ENCODE results near the gene BRF1. TPM values are rescaled to one million over a fixed set of nuclear protein-coding genes. Genes with fewer than 3 reads are reported as not detected.
"Not testable (repeated sequence)": the region's sequence is repeated elsewhere in the genome, so short reads cannot be mapped to it uniquely, and the experiment has no call there.

BRF1 gene
- total RNA-seq, 1 experiment from 2014 or later, result 41.8 TPM

- Histone ChIP-seq H3K27ac (ENCODE audit: low read depth, low read length, poor library complexity, severe bottlenecking) (no peak overlapping the region), H3K4me1 (ENCODE audit: insufficient read depth, low read length, poor library complexity, severe bottlenecking) (peaks cover 7% of the 10 kb centered on the region), H3K4me3 (ENCODE audit: low read depth, low read length, poor library complexity, severe bottlenecking) (no peak overlapping the region), H3K27me3 (replicated peaks; ENCODE audit: insufficient read depth, low read depth, low read length, poor library complexity) (no peaks in the 10 kb centered on the region), H3K9me3 (ENCODE audit: low read depth, low read length, poor library complexity, severe bottlenecking) (peaks cover 6% of the 10 kb centered on the region), H3K36me3 (ENCODE audit: insufficient read depth, low read length, poor library complexity, severe bottlenecking) (no peaks in the 10 kb centered on the region)
- CTCF ChIA-PET, result interaction anchor here (0.5 kb wide), 1 partner anchor 199 kb away, joined by 3 read pairs; no protein-coding TSS in a partner anchor
- no peak for DNase-seq (ENCODE audit: low spot score)
- TF ChIP-seq CTCF (conservative IDR thresholded peaks at IDR 0.05; ENCODE audit: low read depth, low read length), result no peak
- no peak for TF ChIP-seq EZH2 (IDR thresholded peaks at IDR 0.05; ENCODE audit: borderline replicate concordance, low read depth, low read length, poor library complexity, severe bottlenecking)
- BruUV-seq (replicated peaks), result no TSS peak
- intact Hi-C loops (cut with micrococcal nuclease; ENCODE audit: unreplicated experiment), result no loop called here
- POLR2A ChIA-PET (ENCODE audit: low non-redundant PET), result no interaction called here
Observed at GRCh38 chr14:105329411-105330150, 28.8 kb upstream of the BRF1 start.

GRCh38 chr14:105328678-105329390, 28.0 kb upstream of the BRF1 start:
- POLR2A ChIA-PET (ENCODE audit: low non-redundant PET), result no interaction called here
- no peak for TF ChIP-seq CTCF (conservative IDR thresholded peaks at IDR 0.05; ENCODE audit: low read depth, low read length)
- TF ChIP-seq EZH2 (IDR thresholded peaks at IDR 0.05; ENCODE audit: borderline replicate concordance, low read depth, low read length, poor library complexity, severe bottlenecking), result no peak
- H3K4me1 ChIP-seq (ENCODE audit: insufficient read depth, low read length, poor library complexity, severe bottlenecking), result peaks cover 7% of the 10 kb centered on the region
- no peaks in the 10 kb centered on the region for H3K27me3 ChIP-seq (replicated peaks; ENCODE audit: insufficient read depth, low read depth, low read length, poor library complexity)
- no TSS peak for BruUV-seq (replicated peaks)
- H3K36me3 ChIP-seq (ENCODE audit: insufficient read depth, low read length, poor library complexity, severe bottlenecking), result no peaks in the 10 kb centered on the region
- no peak overlapping the region for H3K4me3 ChIP-seq (ENCODE audit: low read depth, low read length, poor library complexity, severe bottlenecking)
- H3K27ac ChIP-seq (ENCODE audit: low read depth, low read length, poor library complexity, severe bottlenecking), result no peak overlapping the region
- peaks cover 6% of the 10 kb centered on the region for H3K9me3 ChIP-seq (ENCODE audit: low read depth, low read length, poor library complexity, severe bottlenecking)
- intact Hi-C loops (cut with micrococcal nuclease; ENCODE audit: unreplicated experiment), result no loop called here
- CTCF ChIA-PET, result interaction anchor here (0.5 kb wide), 1 partner anchor 200 kb away, joined by 3 read pairs; no protein-coding TSS in a partner anchor
- no peak for DNase-seq (ENCODE audit: low spot score)

- CTCF ChIA-PET, result no interaction called here
- TF ChIP-seq CTCF (conservative IDR thresholded peaks at IDR 0.05; ENCODE audit: low read depth, low read length) (no peak), EZH2 (IDR thresholded peaks at IDR 0.05; ENCODE audit: borderline replicate concordance, low read depth, low read length, poor library complexity, severe bottlenecking) (no peak)
Observed at GRCh38 chr14:105328070-105328677, 27.4 kb upstream of the BRF1 start.

GRCh38 chr14:105327695-105328045, 26.9 kb upstream of the BRF1 start:
- CTCF ChIA-PET; H3K36me3 ChIP-seq (ENCODE audit: insufficient read depth, low read length, poor library complexity, severe bottlenecking); H3K4me1 ChIP-seq (ENCODE audit: insufficient read depth, low read length, poor library complexity, severe bottlenecking); H3K9me3 ChIP-seq (ENCODE audit: low read depth, low read length, poor library complexity, severe bottlenecking); POLR2A ChIA-PET (ENCODE audit: low non-redundant PET); DNase-seq (ENCODE audit: low spot score); H3K27ac ChIP-seq (ENCODE audit: low read depth, low read length, poor library complexity, severe bottlenecking); H3K27me3 ChIP-seq (replicated peaks; ENCODE audit: insufficient read depth, low read depth, low read length, poor library complexity); BruUV-seq (replicated peaks); intact Hi-C loops (cut with micrococcal nuclease; ENCODE audit: unreplicated experiment); H3K4me3 ChIP-seq (ENCODE audit: low read depth, low read length, poor library complexity, severe bottlenecking): not testable (repeated sequence)

More at GRCh38 chr14:105328070-105328677, 27.4 kb upstream of the BRF1 start:
- POLR2A ChIA-PET (ENCODE audit: low non-redundant PET), result no interaction called here
- Histone ChIP-seq H3K36me3 (ENCODE audit: insufficient read depth, low read length, poor library complexity, severe bottlenecking) (no peaks in the 10 kb centered on the region), H3K27me3 (replicated peaks; ENCODE audit: insufficient read depth, low read depth, low read length, poor library complexity) (no peaks in the 10 kb centered on the region), H3K27ac (ENCODE audit: low read depth, low read length, poor library complexity, severe bottlenecking) (no peak overlapping the region), H3K9me3 (ENCODE audit: low read depth, low read length, poor library complexity, severe bottlenecking) (peaks cover 6% of the 10 kb centered on the region), H3K4me3 (ENCODE audit: low read depth, low read length, poor library complexity, severe bottlenecking) (no peak overlapping the region), H3K4me1 (ENCODE audit: insufficient read depth, low read length, poor library complexity, severe bottlenecking) (peaks cover 7% of the 10 kb centered on the region)
- intact Hi-C loops (cut with micrococcal nuclease; ENCODE audit: unreplicated experiment), result no loop called here
- BruUV-seq (replicated peaks), result no TSS peak
- DNase-seq (ENCODE audit: low spot score), result no peak

All from A673 (cell line).